SJSA1 (cell line): ENCODE data around the gene VDR. TPM values are rescaled to one million over a fixed set of nuclear protein-coding genes. Genes with fewer than 3 reads are reported as not detected.

Experiments used
- DNase-seq, 2 experiments: peaks; one replicate each; pipeline ENCODE4 v3.0.0-alpha.2; 2015 to 2020; ENCODE audit warnings: low spot score in 2 of 2, low read depth in 1 of 2
- H3K27ac ChIP-seq: fragments of 250-450 bp; sonication (Bioruptor Pico); 2 replicates; pipeline ENCODE4 v1.5.1; 2020; ENCODE audit warnings: mild to moderate bottlenecking, moderate library complexity
- H3K27me3 ChIP-seq: fragments of 250-450 bp; sonication (Bioruptor Pico); replicated peaks from 2 replicates; pipeline ENCODE4 v1.5.1; 2020; ENCODE audit warnings: mild to moderate bottlenecking, moderate library complexity
- H3K36me3 ChIP-seq: fragments of 250-450 bp; sonication (Bioruptor Pico); 2 replicates; pipeline ENCODE4 v1.5.1; 2020; ENCODE audit warnings: mild to moderate bottlenecking
- H3K4me1 ChIP-seq: fragments of 250-450 bp; sonication (Bioruptor Pico); replicated peaks from 2 replicates; pipeline ENCODE4 v1.6.1; 2021; ENCODE audit warnings: mild to moderate bottlenecking
- H3K4me3 ChIP-seq: fragments of 250-450 bp; sonication (Bioruptor Pico); 2 replicates; pipeline ENCODE4 v1.5.1; 2020; ENCODE audit warnings: mild to moderate bottlenecking
- H3K9me3 ChIP-seq: fragments of 250-450 bp; sonication (Bioruptor Pico); replicated peaks from 2 replicates; pipeline ENCODE4 v1.5.1; 2020; ENCODE audit warnings: mild to moderate bottlenecking
- total RNA-seq: library from RNA; depleted of rRNA; stranded (reverse); fragments of >200 nt; shearing (Covaris generic); gene quantifications from 2 replicates; pipeline ENCODE4 v1.2.3, GENCODE V29; 2014

The VDR gene
- total RNA-seq, 1 experiment from 2014 or later = 1.4 TPM

- Histone ChIP-seq H3K27me3 (no peaks in the 10 kb centered on the region), H3K36me3 (no peaks in the 10 kb centered on the region), H3K27ac (no peak overlapping the region), H3K9me3 (no peaks in the 10 kb centered on the region), H3K4me3 (no peak overlapping the region), H3K4me1 (peaks cover 26% of the 10 kb centered on the region)
- no peak for DNase-seq
Measured at GRCh38 chr12:47941475-47941780, 36.6 kb upstream of the VDR start.

GRCh38 chr12:47940773-47941474, 36.1 kb upstream of the VDR start:
- Histone ChIP-seq H3K36me3 (no peaks in the 10 kb centered on the region), H3K27ac (no peak overlapping the region), H3K27me3 (no peaks in the 10 kb centered on the region), H3K4me1 (peaks cover 24% of the 10 kb centered on the region), H3K9me3 (no peaks in the 10 kb centered on the region), H3K4me3 (no peak overlapping the region)
- DNase-seq = no peak

GRCh38 chr12:47939009-47939601, 34.3 kb upstream of the VDR start:
- H3K4me1 ChIP-seq = peaks cover 34% of the 10 kb centered on the region

GRCh38 chr12:47938594-47938993, 33.8 kb upstream of the VDR start:
- no peaks in the 10 kb centered on the region for H3K27me3 ChIP-seq
- H3K4me3 ChIP-seq = no peak overlapping the region
- no peaks in the 10 kb centered on the region for H3K9me3 ChIP-seq
- H3K27ac ChIP-seq = no peak overlapping the region
- no peak for DNase-seq
- no peaks in the 10 kb centered on the region for H3K36me3 ChIP-seq
- H3K4me1 ChIP-seq = peaks cover 34% of the 10 kb centered on the region

More at GRCh38 chr12:47939009-47939601, 34.3 kb upstream of the VDR start:
- Histone ChIP-seq H3K27me3 (no peaks in the 10 kb centered on the region), H3K9me3 (no peaks in the 10 kb centered on the region), H3K27ac (no peak overlapping the region), H3K36me3 (no peaks in the 10 kb centered on the region), H3K4me3 (no peak overlapping the region)
- DNase-seq = no peak

- Histone ChIP-seq H3K36me3 (no peaks in the 10 kb centered on the region), H3K27ac (peak overlapping the region; percentile 26), H3K4me1 (peaks cover 34% of the 10 kb centered on the region), H3K4me3 (no peak overlapping the region), H3K9me3 (no peaks in the 10 kb centered on the region), H3K27me3 (no peaks in the 10 kb centered on the region)
- peak; percentile 60 to 66 for DNase-seq
Measured at GRCh38 chr12:47938093-47938492, 33.3 kb upstream of the VDR start.

DNA sequence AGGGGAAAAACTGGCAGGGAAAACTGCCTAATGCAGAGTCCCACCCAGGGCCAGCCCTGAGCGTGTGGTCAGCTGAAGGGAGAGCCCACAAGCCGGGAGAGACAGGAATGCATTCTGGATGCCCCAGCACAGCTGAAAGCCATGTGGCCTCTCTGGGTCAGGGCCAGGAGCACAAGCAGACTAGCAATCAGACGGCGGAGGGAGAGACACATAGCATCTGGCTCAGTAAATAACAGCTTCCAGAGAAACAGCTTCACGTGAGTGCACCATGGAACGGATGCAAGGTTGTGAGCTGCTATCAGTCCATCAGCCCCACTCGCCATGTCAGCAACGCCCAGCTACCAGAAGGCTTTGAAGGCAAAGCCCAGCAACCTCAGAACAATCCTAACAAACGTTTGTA, 30.4 kb upstream of the VDR start:
- Histone ChIP-seq H3K4me3 (no peak overlapping the region), H3K9me3 (no peaks in the 10 kb centered on the region), H3K27ac (no peak overlapping the region), H3K27me3 (no peaks in the 10 kb centered on the region), H3K4me1 (peaks cover 34% of the 10 kb centered on the region), H3K36me3 (no peaks in the 10 kb centered on the region)
- DNase-seq = peak in 1 of 2 experiments; percentile 9

GRCh38 chr12:47931187-47931586, 26.4 kb upstream of the VDR start:
- Histone ChIP-seq H3K4me3 (no peak overlapping the region), H3K27me3 (no peaks in the 10 kb centered on the region; the same call in 1 of the 2 replicates), H3K27ac (no peak overlapping the region), H3K9me3 (no peaks in the 10 kb centered on the region), H3K36me3 (no peaks in the 10 kb centered on the region), H3K4me1 (peaks cover 13% of the 10 kb centered on the region)
- peak in 1 of 2 experiments; percentile 22 for DNase-seq

DNA sequence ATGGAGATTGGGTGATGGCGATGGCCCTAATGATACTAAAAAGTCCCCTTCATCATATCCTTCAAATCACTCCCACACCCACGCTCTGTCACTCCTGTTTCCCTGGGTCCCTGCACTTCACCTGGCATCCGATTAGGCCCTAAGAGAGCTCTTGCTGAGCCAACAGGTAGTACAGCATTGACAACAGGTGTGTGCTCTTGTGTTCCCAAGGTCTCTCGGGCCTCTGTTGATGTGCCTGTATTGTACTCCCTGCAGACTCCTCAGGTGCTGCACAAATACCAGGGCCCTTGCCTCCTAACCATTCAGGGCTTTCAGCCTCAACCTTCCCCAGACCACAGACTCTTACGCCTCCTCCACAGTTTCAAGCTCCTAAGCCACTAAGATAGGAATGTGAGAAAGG, 25.8 kb upstream of the VDR start:
- no peak overlapping the region for H3K27ac ChIP-seq
- no peaks in the 10 kb centered on the region; the same call in 1 of the 2 replicates for H3K27me3 ChIP-seq

DNA sequence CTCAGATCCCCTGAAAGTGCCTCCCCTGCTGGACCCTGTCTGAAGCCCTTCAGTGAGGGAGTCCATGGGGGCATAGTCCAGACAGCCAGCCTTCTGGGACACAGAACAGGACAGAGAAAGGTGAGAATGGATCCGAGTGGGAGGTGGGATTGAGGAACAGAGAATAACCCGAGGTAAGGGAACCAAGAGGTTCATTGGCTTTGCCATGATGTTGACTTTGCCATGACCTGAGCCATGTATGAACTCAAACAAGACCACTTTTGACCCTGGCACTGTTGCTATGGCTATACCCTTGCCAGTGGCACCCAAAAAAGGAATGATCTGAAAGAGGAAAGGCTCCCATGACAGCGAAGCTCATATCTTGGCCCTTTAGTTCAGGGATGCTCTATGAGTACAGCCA, 22.6 kb upstream of the VDR start:
- no peak overlapping the region for H3K27ac ChIP-seq
- no peak overlapping the region for H3K4me3 ChIP-seq
- no peaks in the 10 kb centered on the region for H3K9me3 ChIP-seq
- H3K4me1 ChIP-seq = no peaks in the 10 kb centered on the region
- no peaks in the 10 kb centered on the region for H3K36me3 ChIP-seq
- peaks cover under 1% of the 10 kb centered on the region; the same call in 1 of the 2 replicates for H3K27me3 ChIP-seq
- DNase-seq = peak in 1 of 2 experiments; percentile 22

More for the DNA sequence above, 25.8 kb upstream of the VDR start:
- peaks cover 10% of the 10 kb centered on the region for H3K4me1 ChIP-seq
- no peak overlapping the region for H3K4me3 ChIP-seq
- H3K9me3 ChIP-seq = no peaks in the 10 kb centered on the region
- no peaks in the 10 kb centered on the region for H3K36me3 ChIP-seq
- DNase-seq = peak in 1 of 2 experiments; percentile 24

DNA sequence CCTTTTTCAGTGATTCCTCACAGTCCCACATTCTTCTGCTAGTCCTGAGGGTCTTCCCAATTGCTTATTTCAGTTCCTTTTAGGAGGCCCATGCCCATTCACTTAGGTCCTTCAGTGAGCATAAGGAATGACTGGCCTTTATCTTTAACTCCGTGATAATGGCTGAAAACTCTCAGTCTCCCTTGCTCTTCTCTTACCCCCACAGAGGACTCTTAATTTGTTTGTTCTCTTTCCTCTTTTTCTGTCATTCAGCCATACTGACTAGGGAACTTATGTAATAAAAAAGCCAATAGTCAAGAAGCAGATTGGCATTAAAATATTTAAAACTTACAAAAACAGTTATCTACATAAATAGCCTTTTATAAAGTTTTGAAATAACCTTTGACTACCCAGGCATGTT, 17.1 kb upstream of the VDR start:
- H3K4me1 ChIP-seq = no peaks in the 10 kb centered on the region
- no peak overlapping the region for H3K4me3 ChIP-seq
- H3K27me3 ChIP-seq = peaks cover 6% of the 10 kb centered on the region; the same call in 1 of the 2 replicates
- H3K27ac ChIP-seq = no peak overlapping the region
- H3K36me3 ChIP-seq = no peaks in the 10 kb centered on the region
- no peaks in the 10 kb centered on the region for H3K9me3 ChIP-seq
- DNase-seq = no peak

DNA sequence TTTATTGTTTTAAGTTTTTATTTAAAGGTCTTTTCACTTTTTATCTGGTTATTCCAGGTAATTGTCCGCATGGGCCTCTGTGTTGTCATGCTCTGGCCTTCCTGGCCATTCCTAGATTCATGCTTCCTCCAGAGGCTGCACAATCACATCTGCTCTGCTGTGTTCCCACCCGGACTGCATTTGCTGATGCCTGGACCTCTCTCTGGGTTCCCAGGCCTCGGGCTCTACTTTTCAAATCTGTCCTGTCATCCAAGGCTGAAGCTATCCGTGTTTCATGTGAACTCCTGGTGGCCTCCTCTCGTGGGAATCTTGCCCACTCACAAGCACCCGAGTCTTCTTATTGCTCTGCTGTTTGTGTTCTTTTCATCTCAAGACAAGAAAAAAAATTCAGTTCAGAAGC, 16.1 kb upstream of the VDR start:
- Histone ChIP-seq H3K9me3 (no peaks in the 10 kb centered on the region), H3K27ac (no peak overlapping the region), H3K4me1 (no peaks in the 10 kb centered on the region), H3K27me3 (peaks cover 6% of the 10 kb centered on the region; the same call in 1 of the 2 replicates), H3K4me3 (no peak overlapping the region), H3K36me3 (no peaks in the 10 kb centered on the region)
- DNase-seq = no peak

GRCh38 chr12:47913081-47913480, 8.3 kb upstream of the VDR start:
- peaks cover 6% of the 10 kb centered on the region; the same call in 1 of the 2 replicates for H3K27me3 ChIP-seq
- H3K9me3 ChIP-seq = no peaks in the 10 kb centered on the region; the same call in 1 of the 2 replicates
- no peak overlapping the region for H3K27ac ChIP-seq
- H3K4me3 ChIP-seq = no peak overlapping the region
- H3K36me3 ChIP-seq = no peaks in the 10 kb centered on the region
- H3K4me1 ChIP-seq = no peaks in the 10 kb centered on the region; the same call in 1 of the 2 replicates
- no peak for DNase-seq

- Histone ChIP-seq H3K4me3 (no peak overlapping the region), H3K36me3 (no peaks in the 10 kb centered on the region), H3K27me3 (peaks cover 6% of the 10 kb centered on the region; the same call in 1 of the 2 replicates), H3K4me1 (no peaks in the 10 kb centered on the region; the same call in 1 of the 2 replicates), H3K27ac (no peak overlapping the region), H3K9me3 (no peaks in the 10 kb centered on the region; the same call in 1 of the 2 replicates)
- no peak for DNase-seq
Measured at GRCh38 chr12:47912556-47912955, 7.8 kb upstream of the VDR start.

- no peak overlapping the region for H3K27ac ChIP-seq
- peaks cover 14% of the 10 kb centered on the region for H3K27me3 ChIP-seq
- DNase-seq = no peak
- no peak overlapping the region for H3K4me3 ChIP-seq
- H3K4me1 ChIP-seq = no peaks in the 10 kb centered on the region; the same call in 1 of the 2 replicates
- no peaks in the 10 kb centered on the region; the same call in 1 of the 2 replicates for H3K9me3 ChIP-seq
- H3K36me3 ChIP-seq = no peaks in the 10 kb centered on the region
Measured at GRCh38 chr12:47910981-47911380, 6.2 kb upstream of the VDR start.
